Neural crest cell (in vitro differentiated cells): Measurements from ENCODE around the gene CERS6. TPM values are rescaled to one million over a fixed set of nuclear protein-coding genes. Genes with fewer than 3 reads are reported as not detected.

Source experiments
- DNase-seq: peaks from one replicate; pipeline ENCODE4 v3.0.0; 2021; ENCODE audit warnings: low read depth, mixed read lengths, low spot score
- H3K27ac Mint-ChIP-seq: one replicate; pipeline ENCODE4 v1.8.0; 2021; ENCODE audit warnings: mild to moderate bottlenecking, mixed read lengths; ENCODE audit not compliant: unreplicated experiment
- H3K27me3 Mint-ChIP-seq: 2 replicates; pipeline ENCODE4 v1.8.0; 2021; ENCODE audit warnings: low read depth, mild to moderate bottlenecking, mixed read lengths
- H3K36me3 Mint-ChIP-seq: 2 replicates; pipeline ENCODE4 v1.8.0; 2021; ENCODE audit warnings: low read depth, mild to moderate bottlenecking, mixed read lengths
- H3K4me1 Mint-ChIP-seq: 2 replicates; pipeline ENCODE4 v1.8.0; 2021; ENCODE audit warnings: mixed read lengths
- H3K4me3 Mint-ChIP-seq: one replicate; pipeline ENCODE4 v1.8.0; 2021; ENCODE audit warnings: mild to moderate bottlenecking, mixed read lengths
- H3K9me3 Mint-ChIP-seq: 2 replicates; pipeline ENCODE4 v1.8.0; 2021; ENCODE audit warnings: mixed read lengths
- total RNA-seq: library from RNA; stranded (reverse); gene quantifications from 2 replicates; pipeline ENCODE4 v1.2.1, GENCODE V29; 2021
- TF ChIP-seq, protein P1 (sequence below): fragments of 200-600 bp; sonication (generic); conservative IDR thresholded peaks from 2 replicates; pipeline ENCODE4 v1.5.0; 2021; ENCODE audit warnings: antibody characterized with exemption, mild to moderate bottlenecking

The CERS6 gene
- total RNA-seq, 1 donor from 2014 or later, result 27.4 TPM

DNA sequence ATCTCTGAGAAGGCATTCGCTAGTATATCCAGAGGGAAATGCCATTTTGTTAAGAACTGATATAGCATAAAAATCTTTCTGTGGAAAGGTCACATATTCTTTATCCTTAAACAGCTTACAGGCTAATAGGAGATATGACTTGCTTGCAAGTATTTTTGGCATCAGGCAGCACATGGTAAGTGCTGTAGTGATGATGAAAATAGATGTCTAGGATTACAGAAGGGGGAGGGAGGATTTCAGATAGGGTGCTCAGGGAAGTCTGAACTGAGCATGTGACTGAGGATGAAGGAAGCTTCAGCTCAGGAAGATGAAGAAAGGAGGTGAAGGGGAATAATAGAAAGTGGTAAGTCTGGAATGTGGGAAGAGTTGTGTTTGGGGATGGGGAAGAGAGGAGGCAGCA lies 187.9 kb downstream of the CERS6 start:
- TF ChIP-seq, protein P1, sequence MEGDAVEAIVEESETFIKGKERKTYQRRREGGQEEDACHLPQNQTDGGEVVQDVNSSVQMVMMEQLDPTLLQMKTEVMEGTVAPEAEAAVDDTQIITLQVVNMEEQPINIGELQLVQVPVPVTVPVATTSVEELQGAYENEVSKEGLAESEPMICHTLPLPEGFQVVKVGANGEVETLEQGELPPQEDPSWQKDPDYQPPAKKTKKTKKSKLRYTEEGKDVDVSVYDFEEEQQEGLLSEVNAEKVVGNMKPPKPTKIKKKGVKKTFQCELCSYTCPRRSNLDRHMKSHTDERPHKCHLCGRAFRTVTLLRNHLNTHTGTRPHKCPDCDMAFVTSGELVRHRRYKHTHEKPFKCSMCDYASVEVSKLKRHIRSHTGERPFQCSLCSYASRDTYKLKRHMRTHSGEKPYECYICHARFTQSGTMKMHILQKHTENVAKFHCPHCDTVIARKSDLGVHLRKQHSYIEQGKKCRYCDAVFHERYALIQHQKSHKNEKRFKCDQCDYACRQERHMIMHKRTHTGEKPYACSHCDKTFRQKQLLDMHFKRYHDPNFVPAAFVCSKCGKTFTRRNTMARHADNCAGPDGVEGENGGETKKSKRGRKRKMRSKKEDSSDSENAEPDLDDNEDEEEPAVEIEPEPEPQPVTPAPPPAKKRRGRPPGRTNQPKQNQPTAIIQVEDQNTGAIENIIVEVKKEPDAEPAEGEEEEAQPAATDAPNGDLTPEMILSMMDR, result no peak
- DNase-seq, result no peak
- Mint-ChIP-seq H3K4me3 (no peak overlapping the region), H3K27ac (peak overlapping the region; percentile 20), H3K4me1 (peaks cover 10% of the 10 kb centered on the region), H3K36me3 (peaks cover 10% of the 10 kb centered on the region), H3K9me3 (peaks cover 7% of the 10 kb centered on the region), H3K27me3 (no peaks in the 10 kb centered on the region)

- TF ChIP-seq, protein P1, result no peak
- H3K36me3 Mint-ChIP-seq, result peaks cover 10% of the 10 kb centered on the region
- H3K27ac Mint-ChIP-seq, result no peak overlapping the region
- no peaks in the 10 kb centered on the region for H3K27me3 Mint-ChIP-seq
- peaks cover 7% of the 10 kb centered on the region for H3K4me1 Mint-ChIP-seq
- peaks cover 7% of the 10 kb centered on the region for H3K9me3 Mint-ChIP-seq
- no peak overlapping the region for H3K4me3 Mint-ChIP-seq
- no peak for DNase-seq
Observed at GRCh38 chr2:168645696-168646338, 189.7 kb downstream of the CERS6 start.

GRCh38 chr2:168649105-168649504 lies 193.0 kb downstream of the CERS6 start:
- H3K36me3 Mint-ChIP-seq, result peaks cover 8% of the 10 kb centered on the region
- no peaks in the 10 kb centered on the region for H3K27me3 Mint-ChIP-seq
- TF ChIP-seq, protein P1, result no peak
- H3K27ac Mint-ChIP-seq, result no peak overlapping the region
- peaks cover 3% of the 10 kb centered on the region for H3K4me1 Mint-ChIP-seq
- DNase-seq, result no peak
- no peak overlapping the region for H3K4me3 Mint-ChIP-seq
- H3K9me3 Mint-ChIP-seq, result peaks cover 7% of the 10 kb centered on the region

- Mint-ChIP-seq H3K36me3 (peaks cover 3% of the 10 kb centered on the region), H3K27ac (no peak overlapping the region), H3K4me1 (no peaks in the 10 kb centered on the region), H3K27me3 (no peaks in the 10 kb centered on the region), H3K4me3 (no peak overlapping the region), H3K9me3 (peaks cover 7% of the 10 kb centered on the region)
- TF ChIP-seq, protein P1, result no peak
- DNase-seq, result no peak
Observed at GRCh38 chr2:168649562-168649961, 193.5 kb downstream of the CERS6 start.

GRCh38 chr2:168650139-168650538 lies 194.1 kb downstream of the CERS6 start:
- no peaks in the 10 kb centered on the region for H3K4me1 Mint-ChIP-seq
- no peak for DNase-seq
- H3K36me3 Mint-ChIP-seq, result peaks cover 7% of the 10 kb centered on the region
- H3K4me3 Mint-ChIP-seq, result no peak overlapping the region
- no peaks in the 10 kb centered on the region for H3K27me3 Mint-ChIP-seq
- TF ChIP-seq, protein P1, result no peak
- H3K9me3 Mint-ChIP-seq, result peaks cover 8% of the 10 kb centered on the region
- no peak overlapping the region for H3K27ac Mint-ChIP-seq
